ENCODE results near the gene PXDN.
A peak's percentile ranks its signal among the peaks of the same experiment; 100 is the strongest.
"Not testable (repeated sequence)": the region's sequence is repeated elsewhere in the genome, so short reads cannot be mapped to it uniquely, and the experiment has no call there.

PXDN gene

DNA sequence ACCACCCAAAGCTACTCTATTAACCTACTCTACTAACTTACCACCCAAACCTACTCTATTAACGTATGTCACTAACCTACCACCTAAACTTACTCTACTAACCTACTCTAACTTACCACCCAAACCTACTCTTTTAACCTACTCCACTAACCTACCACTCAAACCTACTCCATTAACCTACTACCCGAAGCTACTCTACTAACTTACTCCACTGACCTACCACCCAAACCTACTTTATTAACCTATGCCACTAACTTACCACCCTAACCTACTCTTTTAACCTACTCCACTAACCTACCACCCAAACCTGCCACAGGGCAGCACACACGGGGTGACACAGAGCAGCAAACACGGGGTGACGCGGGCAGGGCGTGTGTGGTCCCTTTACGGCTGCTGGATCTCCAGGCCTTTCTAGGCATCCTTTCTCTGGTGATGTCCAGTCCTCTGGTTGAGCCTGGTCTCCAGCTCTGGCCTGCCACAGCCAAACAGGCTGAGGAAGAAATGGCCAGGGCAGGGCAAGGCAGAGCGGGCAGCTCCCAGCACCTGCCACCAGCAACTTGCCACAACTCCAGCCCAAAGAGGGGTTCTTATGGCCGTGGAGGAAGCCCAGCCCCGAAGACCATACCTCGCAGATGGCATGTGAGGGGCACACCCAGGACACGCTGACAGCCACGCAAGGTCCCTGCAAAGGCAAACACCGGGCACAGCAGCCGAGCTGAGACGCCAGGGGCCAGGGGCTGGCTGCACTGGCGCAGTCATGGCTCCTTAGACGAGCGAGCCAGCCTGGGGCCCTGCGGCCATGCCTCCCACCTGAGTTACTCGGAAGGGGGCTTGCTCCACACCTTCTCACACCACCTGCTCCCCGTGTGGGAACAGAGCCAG is 25.7 kb downstream of the PXDN start:
- DNase-seq = no peak

DNA sequence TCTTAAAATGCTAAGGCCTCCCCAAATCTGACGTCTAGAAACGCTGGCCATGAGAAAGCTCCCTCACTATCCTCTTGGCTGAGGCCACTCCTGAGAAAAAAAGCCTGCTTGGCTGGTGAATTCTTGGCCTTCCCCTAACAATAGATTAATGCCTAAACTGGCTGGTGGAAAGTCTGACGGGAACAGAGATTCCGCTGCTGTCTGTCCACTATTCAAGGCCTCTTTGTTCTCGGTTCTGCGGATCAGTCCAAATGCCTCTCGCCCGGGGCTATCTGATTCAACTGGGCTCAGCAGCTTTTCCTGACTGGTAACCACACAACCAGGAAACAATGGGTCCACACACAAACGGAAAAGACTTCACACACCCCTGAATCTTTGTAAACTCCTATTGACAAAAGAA is 27.2 kb downstream of the PXDN start:
- no peak for DNase-seq

DNA sequence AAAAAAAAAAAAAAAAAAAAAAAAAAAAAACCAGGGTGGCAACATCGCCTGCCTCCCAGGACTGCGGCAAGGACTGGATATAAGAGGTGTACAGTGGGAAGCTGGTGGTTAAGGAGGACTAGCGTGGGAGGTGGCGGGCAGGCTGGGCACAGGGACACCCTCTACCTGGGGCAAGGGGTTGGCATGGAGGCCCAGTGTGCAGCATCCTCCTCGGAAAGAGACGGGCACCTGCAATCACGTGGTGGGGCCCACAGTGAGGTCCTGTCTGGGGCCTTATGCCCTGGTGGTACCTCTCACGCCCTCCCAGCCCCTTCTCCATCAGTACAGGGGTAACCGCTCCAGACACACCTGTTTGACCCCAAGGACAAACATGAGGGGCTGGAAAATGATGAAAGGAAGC is 27.9 kb downstream of the PXDN start:
- DNase-seq = no peak

DNA sequence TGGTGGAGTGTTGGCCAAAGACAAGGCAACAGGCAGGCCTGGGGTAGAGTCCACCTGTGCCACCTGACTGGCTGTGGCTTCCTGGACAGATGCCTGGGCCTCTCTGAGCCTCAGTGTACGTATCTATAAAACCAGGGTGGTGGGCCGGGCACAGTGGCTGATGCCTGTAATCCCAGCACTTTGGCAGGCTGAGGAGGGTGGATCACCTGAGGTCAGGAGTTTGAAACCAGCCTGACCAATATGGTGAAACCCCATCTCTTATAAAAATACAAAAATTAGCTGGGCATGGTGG is 28.4 kb downstream of the PXDN start:
- not testable (repeated sequence) for DNase-seq

DNA sequence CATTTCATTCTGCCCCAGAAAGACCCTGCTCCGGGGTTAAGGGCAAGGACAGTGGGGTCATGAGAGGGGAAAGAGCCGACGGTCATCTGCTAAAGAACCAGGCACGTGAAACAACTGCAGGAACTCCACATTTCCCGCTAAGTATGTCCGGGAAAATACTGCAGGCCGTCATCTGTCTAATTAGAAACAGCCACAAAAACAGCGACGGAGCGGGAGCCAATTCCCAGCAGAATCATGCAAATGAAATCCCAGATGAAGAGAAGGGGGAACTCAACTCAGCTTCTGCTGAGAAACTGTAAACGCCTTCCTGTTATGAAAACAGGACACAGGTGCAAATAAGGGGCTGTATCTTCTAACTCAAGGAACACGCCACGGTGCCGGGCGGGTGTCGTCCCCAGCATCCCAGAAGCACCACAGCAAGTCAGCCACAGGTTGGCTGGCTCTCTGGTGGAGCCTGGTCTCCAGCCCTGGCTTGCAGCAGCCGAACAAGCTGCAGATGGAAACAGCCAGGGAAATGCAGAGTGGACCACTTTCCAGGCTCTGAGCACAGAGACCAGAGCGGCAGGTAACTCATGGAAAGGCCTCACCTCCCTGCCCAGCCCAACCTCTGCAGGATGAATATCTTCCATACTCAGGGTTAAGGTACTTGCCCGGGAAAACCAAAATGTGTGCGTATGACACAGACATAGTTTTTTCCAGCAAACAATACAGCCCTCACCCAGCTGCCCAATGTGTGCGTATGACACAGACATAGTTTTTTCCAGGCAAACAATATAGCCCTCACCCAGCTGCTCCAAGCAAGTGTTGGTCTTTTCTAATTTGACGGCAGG is 28.9 kb downstream of the PXDN start:
- DNase-seq = peak; percentile 51

DNA sequence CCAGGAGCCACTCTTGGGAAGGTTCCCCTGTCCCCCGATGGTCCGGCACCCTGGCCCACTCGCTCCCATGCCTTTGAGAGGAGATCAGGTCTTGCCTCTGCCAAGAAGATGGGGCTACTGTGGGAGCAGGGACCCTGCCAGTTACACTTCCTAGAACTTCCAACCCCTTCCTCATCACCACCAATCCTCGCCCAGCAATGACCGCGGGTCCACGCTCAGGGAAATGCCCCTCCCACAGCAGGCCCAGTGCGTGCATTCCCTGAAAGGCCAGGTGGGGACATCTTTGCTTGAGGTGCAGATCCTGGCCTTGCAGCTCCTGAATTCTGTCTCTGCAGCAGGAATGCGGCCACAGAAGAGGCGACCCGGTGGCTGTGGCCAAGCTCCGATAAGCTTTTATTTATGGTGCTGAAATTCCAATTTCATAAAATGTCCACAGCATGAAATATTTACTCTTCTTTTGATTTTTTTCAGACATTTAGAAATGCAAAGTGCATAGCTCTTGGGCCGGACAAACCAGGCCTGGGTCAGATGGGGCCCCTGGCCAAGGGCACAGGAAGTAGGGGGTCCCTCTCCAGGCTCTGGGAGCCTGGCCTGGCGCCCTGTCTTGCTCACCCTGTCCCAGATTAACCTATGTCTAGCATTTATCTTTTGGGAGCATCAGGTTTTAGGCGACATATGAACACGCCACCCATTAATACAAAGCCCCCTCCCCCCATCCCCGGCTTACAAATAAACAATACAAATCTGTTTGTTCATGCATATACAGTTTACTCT is 29.8 kb downstream of the PXDN start:
- DNase-seq = no peak

DNA sequence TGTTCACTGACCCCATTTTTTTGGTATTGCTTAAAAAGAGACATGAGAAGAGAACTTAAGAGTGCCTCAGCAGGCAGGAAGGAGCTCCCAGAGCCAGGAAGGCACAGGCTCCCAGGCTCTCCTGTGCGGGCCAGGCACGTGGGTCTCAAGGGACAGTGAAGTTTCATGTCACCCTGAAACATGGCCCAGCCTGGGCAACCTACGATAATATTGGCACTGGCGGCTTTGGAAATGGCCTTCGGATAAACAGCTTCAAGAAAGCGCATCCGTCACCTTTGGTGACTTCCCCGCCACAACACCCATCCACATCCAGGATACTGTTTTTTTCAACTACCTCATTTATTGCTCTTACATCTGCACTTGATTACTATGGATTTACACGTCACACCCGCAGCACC is 30.5 kb downstream of the PXDN start:
- no peak for DNase-seq

DNA sequence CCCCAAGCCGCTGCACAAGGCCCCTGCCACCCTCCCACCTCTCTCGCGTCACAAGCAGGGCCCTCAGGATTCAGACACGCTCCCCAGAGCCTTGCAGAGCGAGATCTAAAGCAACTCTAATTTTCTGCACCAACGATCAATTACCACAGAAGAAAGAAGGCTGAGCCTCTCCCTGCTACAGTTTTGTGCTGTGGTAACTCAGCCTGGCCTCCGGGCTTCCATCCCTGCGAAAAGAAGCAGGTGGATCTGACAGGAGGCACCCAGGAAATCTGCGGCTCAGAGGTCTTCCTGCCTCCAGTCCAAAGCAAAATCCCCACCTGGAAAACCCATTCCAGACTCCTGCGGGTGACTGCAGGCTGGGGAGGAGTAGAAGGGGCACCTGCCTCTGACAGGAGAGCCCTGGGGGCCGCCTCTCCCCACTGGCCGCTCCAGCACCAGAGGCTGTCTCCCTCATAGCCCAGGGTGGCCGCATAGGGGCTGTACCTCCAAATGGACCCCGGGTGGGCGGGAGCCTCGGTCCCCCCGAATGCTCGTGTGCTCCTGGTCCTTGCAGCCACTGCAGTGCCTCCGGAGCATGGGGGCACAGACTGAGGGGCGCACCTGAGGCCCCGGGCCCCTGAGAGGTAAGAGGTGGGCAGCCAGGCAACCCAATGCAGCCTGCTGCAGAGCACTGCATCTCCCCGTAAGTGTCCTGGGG is 31.0 kb downstream of the PXDN start:
- no peak for DNase-seq

DNA sequence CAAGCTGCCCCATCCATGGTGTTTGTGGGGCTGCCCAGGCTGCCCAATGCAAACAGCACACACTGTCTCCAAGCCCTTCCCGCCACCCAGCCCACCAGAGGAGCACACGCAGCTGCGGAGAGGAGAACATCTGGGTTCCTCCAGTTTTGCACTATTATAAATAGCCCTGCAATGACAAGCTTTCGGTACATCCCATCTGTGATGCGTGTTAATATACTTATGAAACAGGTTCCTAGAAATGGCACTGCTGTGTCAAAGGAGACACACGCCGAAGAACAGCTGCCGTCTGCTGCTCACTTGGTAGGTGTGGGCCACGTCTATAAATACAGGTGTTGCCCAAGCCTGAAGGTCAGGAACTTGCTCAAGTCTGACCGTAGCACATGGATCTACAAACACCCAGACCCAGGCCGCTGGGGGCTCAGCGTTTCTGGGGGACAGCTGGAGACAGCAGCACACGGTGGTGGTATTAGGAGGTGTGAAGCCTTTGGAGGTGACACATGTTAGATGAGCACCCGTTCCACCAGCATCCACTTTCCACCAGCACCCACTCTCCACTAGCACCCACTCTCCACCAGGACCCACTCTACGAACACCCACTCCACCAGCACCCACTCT is 34.3 kb downstream of the PXDN start:
- DNase-seq = no peak

DNA sequence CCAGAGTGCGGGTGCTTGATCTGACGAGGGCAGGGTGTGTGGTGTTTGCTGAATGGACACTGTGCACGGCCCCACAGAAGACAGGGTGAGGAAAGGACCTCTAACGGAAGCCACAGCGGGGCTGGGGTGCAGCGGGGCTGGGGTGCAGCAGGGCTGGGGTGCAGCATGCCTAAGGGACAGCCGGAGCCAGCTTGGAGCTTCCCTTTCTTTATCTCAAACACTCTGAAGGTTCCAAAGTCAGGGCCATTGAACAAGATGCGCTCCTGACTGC is 35.0 kb downstream of the PXDN start:
- DNase-seq = no peak

DNA sequence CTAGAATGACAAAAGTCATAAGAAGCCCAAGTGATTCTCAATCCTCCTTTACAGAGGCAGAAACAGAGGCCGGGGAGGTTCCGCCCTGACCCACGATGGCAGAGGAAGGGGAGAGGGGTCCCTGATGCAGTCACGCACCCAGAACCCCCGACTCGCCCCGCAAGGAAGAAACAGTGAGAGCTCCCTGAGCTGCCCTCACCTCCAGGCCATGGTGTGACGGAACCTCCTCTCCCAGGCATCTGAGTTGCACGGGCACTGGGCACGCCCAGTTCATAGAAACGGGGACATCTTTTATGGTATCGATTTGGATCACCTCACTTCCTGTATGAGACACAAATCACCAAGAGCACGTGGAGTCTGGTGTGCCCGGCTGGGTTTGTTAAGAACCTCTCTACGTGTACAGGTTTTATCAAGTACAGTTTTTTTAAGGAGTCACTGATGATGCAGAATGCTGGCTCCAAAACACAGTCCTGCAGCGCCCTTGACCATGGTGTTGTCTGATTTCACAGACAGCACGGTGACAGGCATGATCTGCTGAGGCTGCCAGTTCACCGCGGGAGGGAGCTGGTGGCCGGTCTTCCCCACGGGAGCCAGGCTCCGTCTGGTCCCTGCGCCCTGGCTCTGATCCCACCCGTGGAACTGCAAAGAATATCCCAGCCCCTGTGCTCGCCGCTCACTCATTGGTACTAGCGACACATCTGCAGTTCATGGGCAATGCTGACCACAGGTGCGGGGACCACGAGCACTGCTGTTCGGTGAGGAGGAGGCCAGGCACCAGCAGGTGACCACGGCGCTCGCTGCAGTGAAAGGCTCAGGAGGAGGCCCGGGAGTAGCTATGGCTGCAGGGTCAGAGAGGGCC is 35.6 kb downstream of the PXDN start:
- DNase-seq = peak; percentile 14

DNA sequence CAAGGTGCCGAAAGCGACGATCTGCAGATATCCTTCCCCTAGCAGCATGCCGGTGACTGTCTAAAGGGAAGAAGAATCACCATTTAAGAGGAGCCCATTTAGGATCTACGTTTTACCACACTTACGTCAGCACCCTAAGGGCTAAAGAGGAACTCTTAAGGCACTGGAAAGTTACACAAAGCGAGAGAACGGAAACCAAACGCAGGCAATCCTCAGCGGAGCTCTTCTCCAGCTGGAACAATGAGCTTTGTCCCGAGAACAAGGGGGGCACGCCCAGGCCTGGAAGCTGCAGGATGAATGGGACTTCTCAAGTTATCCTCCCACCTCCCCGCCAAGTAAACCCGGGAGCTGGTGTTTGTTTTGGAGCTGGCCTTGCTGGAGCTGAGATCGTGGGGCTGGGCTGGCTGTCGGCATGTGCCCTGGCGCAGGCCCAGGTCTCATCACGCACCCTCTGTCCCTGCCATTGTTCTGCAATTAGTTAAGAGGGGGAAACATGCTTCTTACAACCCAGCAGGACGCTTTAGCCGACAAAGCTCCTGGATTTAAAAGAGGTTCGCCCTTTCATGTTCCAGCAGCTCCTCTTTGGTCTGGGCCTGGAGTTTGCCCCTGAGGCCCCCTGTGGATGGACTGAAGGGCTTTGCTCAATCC is 36.4 kb downstream of the PXDN start:
- DNase-seq = peak; percentile 83

DNA sequence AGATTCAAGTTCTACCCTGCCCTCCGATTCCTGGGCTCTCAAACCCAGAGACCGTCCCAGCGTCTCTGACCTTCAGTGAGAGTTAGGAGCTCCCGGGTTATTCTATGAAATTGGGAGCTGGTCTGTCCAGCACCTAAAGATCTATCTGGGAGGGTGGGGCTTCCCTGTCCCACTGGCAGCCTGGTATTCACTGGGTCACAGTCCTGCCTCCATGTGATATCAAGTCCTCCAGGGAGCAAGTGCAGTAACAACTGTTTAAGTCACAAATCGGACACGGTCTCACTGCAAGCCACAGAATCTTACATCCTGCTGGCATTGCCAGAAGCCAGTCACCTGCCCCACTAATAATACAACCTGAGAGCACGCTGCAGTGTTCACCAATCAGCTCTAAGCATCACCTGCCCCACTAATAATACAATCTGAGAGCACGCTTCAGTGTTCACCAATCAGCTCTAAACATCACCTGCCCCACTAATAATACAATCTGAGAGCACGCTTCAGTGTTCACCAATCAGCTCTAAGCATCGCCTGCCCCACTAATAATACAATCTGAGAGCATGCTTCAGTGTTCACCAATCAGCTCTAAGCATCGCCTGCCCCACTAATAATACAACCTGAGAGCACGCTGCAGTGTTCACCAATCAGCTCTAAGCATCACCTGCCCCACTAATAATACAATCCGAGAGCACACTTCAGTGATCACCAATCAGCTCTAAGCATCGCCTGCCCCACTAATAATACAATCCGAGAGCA is 38.0 kb downstream of the PXDN start:
- peak; percentile 57 for DNase-seq

DNA sequence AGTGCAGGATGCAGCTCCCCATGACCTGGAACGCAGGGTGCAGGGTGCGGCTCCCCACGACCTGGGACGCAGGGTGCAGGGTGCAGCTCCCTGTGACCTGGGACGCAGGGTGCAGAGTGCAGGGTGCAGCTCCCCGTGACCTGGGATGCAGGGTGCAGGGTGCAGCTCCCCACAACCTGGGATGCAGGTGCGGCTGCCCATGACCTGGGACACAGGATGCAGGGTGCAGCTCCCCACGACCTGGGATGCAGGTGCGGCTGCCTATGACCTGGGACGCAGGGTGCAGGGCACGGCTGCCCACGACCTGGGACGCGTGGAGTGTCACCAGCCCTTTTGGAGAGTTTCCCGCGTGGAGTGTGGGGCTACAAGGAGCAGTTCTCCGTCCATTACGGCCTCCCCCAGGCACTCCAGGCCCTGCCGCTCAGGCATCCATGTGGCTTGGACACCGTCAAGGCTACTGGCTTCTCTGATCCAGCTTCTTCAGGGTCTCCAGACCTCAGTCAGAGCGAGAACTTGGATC is 38.7 kb downstream of the PXDN start:
- DNase-seq = no peak

DNA sequence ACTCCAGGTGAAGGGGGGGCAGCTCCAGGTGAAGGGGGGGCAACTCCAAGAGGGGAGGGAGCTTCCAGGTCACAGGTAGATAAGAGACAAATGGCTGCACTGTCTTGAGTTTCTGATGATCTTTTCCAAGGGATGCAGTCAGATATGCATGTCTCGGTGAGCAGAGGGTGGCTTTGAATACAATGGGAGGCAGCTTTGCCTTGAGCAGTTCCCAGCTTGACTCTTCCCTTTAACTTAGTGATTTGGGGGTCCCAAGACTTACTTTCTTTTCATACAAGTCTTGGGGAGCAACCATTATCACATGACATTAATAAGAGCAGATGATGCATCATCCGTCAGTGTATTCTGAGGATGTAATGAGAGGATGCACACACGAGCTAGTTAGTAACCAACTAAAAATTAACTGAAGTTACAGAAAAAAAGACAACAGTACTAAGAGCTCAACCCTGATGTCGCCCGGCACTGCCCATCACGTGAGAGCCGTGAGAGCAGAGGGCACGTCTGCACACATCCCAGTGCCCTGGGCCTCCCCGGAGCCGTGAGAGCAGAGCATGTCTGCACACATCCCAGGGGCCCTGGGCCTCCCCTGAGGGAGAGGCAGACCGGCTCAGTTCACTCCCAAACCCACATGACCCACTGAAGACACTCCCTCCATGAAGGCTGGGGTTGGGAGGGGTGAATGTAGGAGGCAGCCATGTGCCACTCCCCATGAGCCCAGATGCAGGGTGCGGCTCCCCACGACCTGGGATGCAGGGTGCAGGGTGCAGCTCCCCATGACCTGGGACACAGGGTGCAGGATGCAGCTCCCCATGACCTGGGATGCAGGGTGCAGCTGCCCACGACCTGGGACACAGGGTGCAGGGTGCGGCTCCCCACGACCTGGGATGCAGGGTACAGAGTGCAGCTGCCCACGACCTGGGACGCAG is 39.4 kb downstream of the PXDN start:
- no peak for DNase-seq

DNA sequence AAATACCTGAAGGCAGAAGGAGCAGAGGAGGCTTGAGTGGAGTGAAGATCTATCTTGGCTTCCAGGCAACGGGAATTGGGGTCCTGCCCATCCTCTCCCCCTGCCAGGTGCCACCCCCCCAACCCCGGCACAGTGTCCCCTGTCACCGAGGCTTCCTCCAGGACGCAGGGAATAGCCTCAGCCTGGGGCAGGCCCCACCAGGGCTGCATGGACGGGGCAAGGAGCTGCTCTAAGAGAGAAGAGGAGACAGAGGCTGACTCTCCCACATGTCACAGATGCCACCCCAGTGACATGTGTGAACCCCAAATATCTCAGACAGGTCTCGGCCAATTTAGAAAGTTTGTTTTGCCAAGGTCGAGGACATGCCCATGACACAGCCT is 42.1 kb downstream of the PXDN start:
- DNase-seq = no peak

DNA sequence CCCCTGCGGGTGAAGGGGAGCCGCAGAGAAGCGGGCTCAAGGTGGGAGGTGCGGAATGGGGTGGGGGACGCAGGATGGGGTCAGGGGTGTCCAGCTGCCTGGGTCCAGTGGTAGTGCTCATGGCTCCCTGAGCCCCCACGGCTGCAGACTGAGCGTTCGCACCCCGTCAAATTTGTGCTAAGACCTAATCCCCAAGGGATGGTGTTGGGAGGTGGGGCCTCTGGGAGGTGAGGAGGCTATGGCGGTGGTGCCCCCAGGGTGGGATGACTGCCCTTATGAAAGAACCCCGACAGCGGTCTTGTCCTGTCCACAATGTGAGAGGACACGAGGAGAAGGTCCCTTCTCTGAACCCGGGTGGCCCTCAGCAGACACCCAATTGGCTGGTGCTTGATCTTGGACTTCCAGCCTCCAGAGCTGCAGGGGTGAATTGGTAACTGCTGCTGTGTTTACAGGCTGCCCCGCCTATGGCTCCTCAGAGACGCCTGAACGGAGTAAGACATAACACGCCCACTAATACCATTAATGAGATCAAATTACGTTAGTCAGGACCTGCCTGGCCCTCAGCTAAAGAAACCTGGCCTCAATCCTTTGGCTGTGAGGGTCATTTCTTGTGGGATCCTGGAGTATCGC is 42.6 kb downstream of the PXDN start:
- no peak for DNase-seq

DNA sequence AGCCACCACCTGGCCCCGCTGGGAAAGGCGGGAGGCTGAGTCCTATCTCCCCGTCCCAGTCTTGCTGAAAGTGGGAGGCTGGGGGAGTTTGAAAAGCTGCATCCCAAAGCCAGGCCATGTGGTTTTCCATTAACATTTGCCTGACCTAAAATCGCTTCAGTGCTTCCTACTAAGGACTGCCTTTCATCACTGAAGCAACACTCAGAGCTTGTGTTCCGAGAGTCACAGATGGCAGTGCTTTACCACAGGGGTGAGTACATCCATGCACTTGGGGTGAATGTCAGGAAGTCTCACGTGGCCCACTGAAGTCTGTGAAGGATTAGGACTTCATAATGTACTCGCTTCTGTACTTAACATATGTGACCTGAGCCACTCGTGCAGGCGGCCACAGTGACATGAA is 43.3 kb downstream of the PXDN start:
- DNase-seq = no peak

DNA sequence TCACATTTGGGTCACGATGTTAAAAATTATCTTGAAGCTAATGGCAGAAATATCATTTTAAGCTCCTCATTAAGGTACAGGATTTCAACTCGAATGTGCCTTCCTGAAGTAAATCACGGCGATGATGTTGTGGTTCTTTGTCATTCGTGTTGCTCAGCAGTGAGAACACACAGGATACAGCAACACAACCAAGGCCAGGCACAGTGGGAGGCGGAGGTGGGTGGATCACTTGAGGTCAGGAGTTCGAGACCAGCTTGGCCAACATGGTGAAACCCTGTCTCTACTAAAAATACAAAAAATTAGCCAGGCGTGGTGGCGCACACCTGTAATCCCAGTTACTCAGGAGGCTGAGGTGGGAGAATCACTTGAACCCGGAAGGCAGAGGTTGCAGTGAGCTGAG is 43.9 kb downstream of the PXDN start:
- not testable (repeated sequence) for DNase-seq
